Gastrocnemius medialis (tissue), 4 donors: ENCODE data around the gene UBE4B.

ENCODE experiments used
- CTCF ChIP-seq, 5 experiments: fragments of 450-650 bp in 3 of 5; fragments of 200-600 bp in 2 of 5; sonication (generic) in 2 of 5; IDR thresholded peaks in 4 of 5; conservative IDR thresholded peaks in 1 of 5; 1 replicate in 4 of 5; 2 replicates in 1 of 5; pipeline ENCODE4 v1.5.1; 2016 to 2019; ENCODE audit warnings: antibody characterized with exemption in 5 of 5, mild to moderate bottlenecking in 3 of 5, moderate library complexity in 3 of 5
- POLR2A ChIP-seq, 2 donors: fragments of 450-650 bp; IDR thresholded peaks; one replicate each; pipeline ENCODE4 v1.6.1; 2017; ENCODE audit warnings: antibody characterized with exemption in 2 of 2, mild to moderate bottlenecking in 2 of 2, moderate library complexity in 2 of 2

GRCh38 chr1:10071640-10072039, 38.9 kb downstream of the UBE4B start:
- TF ChIP-seq CTCF (IDR thresholded peaks at IDR 0.05 in 4 of 5, conservative IDR thresholded peaks at IDR 0.05 in 1 of 5) (no peak), POLR2A (IDR thresholded peaks at IDR 0.05) (no peak)
